ENCODE data around the gene ZFYVE28.

- TF ChIP-seq POLR2A (IDR thresholded peaks at IDR 0.05), result no peak
- no peak for TF ChIP-seq CTCF (IDR thresholded peaks at IDR 0.05)
Observed at GRCh38 chr4:2360396-2360730, 58.1 kb downstream of the ZFYVE28 start.

Measured in Peyer's patch (tissue), 4 donors.